GM23248 (cell line): ENCODE measurements around the gene DLD.
"Not testable (repeated sequence)": the region's sequence is repeated elsewhere in the genome, so short reads cannot be mapped to it uniquely, and the experiment has no call there.

Experiments
- EZH2 ChIP-seq: fragments of 200-600 bp; sonication (generic); IDR thresholded peaks from 2 replicates; pipeline ENCODE4 v1.6.1; 2018; ENCODE audit warnings: antibody characterized with exemption, mild to moderate bottlenecking; ENCODE audit not compliant: insufficient read depth, poor library complexity, severe bottlenecking
- EZH2phosphoT487 ChIP-seq: fragments of 200-600 bp; sonication (generic); IDR thresholded peaks from 2 replicates; pipeline ENCODE4 v1.6.1; 2018; ENCODE audit warnings: antibody characterized with exemption, moderate library complexity, mild to moderate bottlenecking, low read depth; ENCODE audit not compliant: insufficient read depth

DNA sequence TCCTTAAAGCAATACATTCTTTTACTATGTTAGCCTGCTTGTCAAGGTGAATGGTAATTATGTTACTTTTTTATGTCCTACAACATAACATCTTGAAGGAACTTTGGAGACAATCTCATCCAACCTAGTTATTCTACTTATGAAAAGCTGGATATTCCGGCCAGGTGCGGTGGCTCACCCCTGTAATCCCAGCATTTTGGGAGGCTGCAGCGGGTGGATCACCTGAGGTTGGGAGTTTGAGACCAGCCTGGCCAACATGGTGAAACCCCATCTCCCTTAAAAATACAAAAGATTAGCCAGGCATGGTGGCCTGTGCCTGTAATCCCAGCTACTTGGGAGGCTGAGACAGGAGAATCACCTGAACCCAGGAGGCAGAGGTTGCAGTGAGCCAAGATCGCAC is 66.0 kb downstream of the DLD start:
- TF ChIP-seq EZH2, EZH2phosphoT487: not testable (repeated sequence)
